RWPE2 (cell line): ENCODE data around the gene CNOT8.

ENCODE experiments used
- ATAC-seq: fragments of 200-7000 bp; cut with Tn5 transposase; 3 replicates; pipeline ENCODE4 v1.9.1; 2021; ENCODE audit warnings: low read depth
- DNase-seq: peaks from one replicate; pipeline ENCODE4 v3.0.0-alpha.2; 2020; ENCODE audit warnings: low spot score
- H3K27ac ChIP-seq: fragments of 450-650 bp; 2 replicates; pipeline ENCODE4 v1.5.1; 2017; ENCODE audit warnings: mild to moderate bottlenecking; ENCODE audit not compliant: poor library complexity, severe bottlenecking
- H3K27me3 ChIP-seq: fragments of 250-450 bp; sonication (Bioruptor Pico); 2 replicates; pipeline ENCODE4 v1.5.1; 2021; ENCODE audit warnings: mild to moderate bottlenecking, moderate library complexity; ENCODE audit not compliant: insufficient read depth, poor library complexity, severe bottlenecking
- H3K36me3 ChIP-seq: fragments of 250-450 bp; sonication (Bioruptor Pico); 2 replicates; pipeline ENCODE4 v1.5.1; 2020; ENCODE audit warnings: low read depth, mild to moderate bottlenecking, moderate library complexity
- H3K4me1 ChIP-seq: fragments of 250-450 bp; sonication (Bioruptor Pico); 2 replicates; pipeline ENCODE4 v1.5.1; 2021; ENCODE audit warnings: mild to moderate bottlenecking, moderate library complexity; ENCODE audit not compliant: insufficient read depth, poor library complexity, severe bottlenecking
- H3K4me3 ChIP-seq: fragments of 250-450 bp; sonication (Bioruptor Pico); 2 replicates; pipeline ENCODE4 v1.5.1; 2021; ENCODE audit warnings: mild to moderate bottlenecking, moderate library complexity; ENCODE audit not compliant: severe bottlenecking
- H3K9me3 ChIP-seq: fragments of 250-450 bp; sonication (Bioruptor Pico); 2 replicates; pipeline ENCODE4 v1.5.1; 2021; ENCODE audit warnings: mild to moderate bottlenecking, moderate library complexity; ENCODE audit not compliant: severe bottlenecking
- CTCF ChIP-seq: fragments of 450-650 bp; IDR thresholded peaks from one replicate; pipeline ENCODE4 v1.5.1; 2017; ENCODE audit warnings: mild to moderate bottlenecking, moderate library complexity; ENCODE audit not compliant: poor library complexity, severe bottlenecking

CNOT8 gene

GRCh38 chr5:154868702-154869101 lies 10.3 kb downstream of the CNOT8 start:
- Histone ChIP-seq H3K4me1 (no peaks in the 10 kb centered on the region), H3K4me3 (no peak overlapping the region), H3K36me3 (peaks cover 85% of the 10 kb centered on the region), H3K27ac (no peak overlapping the region), H3K9me3 (no peaks in the 10 kb centered on the region), H3K27me3 (no peaks in the 10 kb centered on the region)
- DNase-seq, result no peak
- TF ChIP-seq CTCF, result peak; percentile 40
- ATAC-seq, result peak; percentile 79

- no peak overlapping the region for H3K27ac ChIP-seq
- H3K27me3 ChIP-seq, result no peaks in the 10 kb centered on the region
- H3K9me3 ChIP-seq, result no peaks in the 10 kb centered on the region
- peaks cover 86% of the 10 kb centered on the region for H3K36me3 ChIP-seq
- H3K4me3 ChIP-seq, result no peak overlapping the region
- no peaks in the 10 kb centered on the region for H3K4me1 ChIP-seq
- ATAC-seq (no peak), DNase-seq (no peak)
- TF ChIP-seq CTCF, result no peak
Measured at GRCh38 chr5:154871734-154872133, 13.3 kb downstream of the CNOT8 start.

- Histone ChIP-seq H3K4me1 (no peaks in the 10 kb centered on the region), H3K9me3 (peaks cover 7% of the 10 kb centered on the region), H3K27ac (no peak overlapping the region), H3K4me3 (no peak overlapping the region), H3K27me3 (no peaks in the 10 kb centered on the region), H3K36me3 (peaks cover 75% of the 10 kb centered on the region)
- ATAC-seq, result no peak
- TF ChIP-seq CTCF, result no peak
- DNase-seq, result no peak
Measured at GRCh38 chr5:154873791-154874331, 15.4 kb downstream of the CNOT8 start.

GRCh38 chr5:154878642-154879335 lies 20.4 kb downstream of the CNOT8 start:
- Histone ChIP-seq H3K36me3 (peaks cover 33% of the 10 kb centered on the region), H3K27me3 (no peaks in the 10 kb centered on the region), H3K27ac (no peak overlapping the region), H3K4me3 (no peak overlapping the region), H3K4me1 (no peaks in the 10 kb centered on the region), H3K9me3 (peaks cover 12% of the 10 kb centered on the region)
- TF ChIP-seq CTCF, result no peak
- no peak for DNase-seq
- ATAC-seq, result no peak

GRCh38 chr5:154881986-154882385 lies 23.6 kb downstream of the CNOT8 start:
- Histone ChIP-seq H3K27me3 (no peaks in the 10 kb centered on the region), H3K36me3 (peaks cover 25% of the 10 kb centered on the region), H3K9me3 (peaks cover 30% of the 10 kb centered on the region), H3K4me3 (no peak overlapping the region), H3K4me1 (no peaks in the 10 kb centered on the region), H3K27ac (no peak overlapping the region)
- no peak for DNase-seq
- no peak for TF ChIP-seq CTCF
- ATAC-seq, result no peak
